ENCODE results near the gene LAMTOR5.
"Not testable (repeated sequence)": the region's sequence is repeated elsewhere in the genome, so short reads cannot be mapped to it uniquely, and the experiment has no call there.

The LAMTOR5 gene

GRCh38 chr1:110403805-110404204, 3.7 kb downstream of the LAMTOR5 start:
- Histone ChIP-seq H2BK12ac (ENCODE audit: low read length) (no peak overlapping the region), H3K4me1 (ENCODE audit: control insufficient read depth in 2 of 2, insufficient read depth in 1 of 2, low read depth in 1 of 2, low read length in 2 of 2) (peaks cover 0 to 2% of the 10 kb centered on the region in 2 donors), H3K4ac (ENCODE audit: low read length) (no peak overlapping the region), H4K91ac (ENCODE audit: low read depth, low read length, poor library complexity) (no peak overlapping the region), H3K9ac (ENCODE audit: low read depth, low read length, poor library complexity) (no peak overlapping the region), H4K8ac (ENCODE audit: low read depth, low read length) (no peak overlapping the region), H3K36me3 (replicated peaks in 1 of 2; ENCODE audit: control insufficient read depth in 2 of 2, insufficient read depth in 2 of 2, low read length in 2 of 2) (peaks cover 8 to 69% of the 10 kb centered on the region in 2 donors), H2AK5ac (ENCODE audit: low read depth, low read length) (no peak overlapping the region), H2BK5ac (ENCODE audit: low read length) (no peak overlapping the region), H2BK120ac (ENCODE audit: low read depth, low read length) (no peak overlapping the region), H2BK15ac (ENCODE audit: low read length) (no peak overlapping the region), H3K79me1 (ENCODE audit: low read depth, low read length) (peaks cover 3% of the 10 kb centered on the region), H3K4me2 (ENCODE audit: insufficient read depth, low read length, poor library complexity, severe bottlenecking) (no peak overlapping the region), H3K9me3 (replicated peaks in 1 of 2; ENCODE audit: control insufficient read depth in 2 of 2, insufficient read depth in 1 of 2, low read depth in 1 of 2, low read length in 2 of 2) (no peaks in the 10 kb centered on the region), H3K14ac (ENCODE audit: low read length) (no peak overlapping the region), H3K27me3 (ENCODE audit: control insufficient read depth in 3 of 3, insufficient read depth in 3 of 3, low read depth in 1 of 3, low read length in 3 of 3) (peaks cover 0 to 2% (median 0%) of the 10 kb centered on the region in 3 experiments), H3K18ac (ENCODE audit: low read length) (no peak overlapping the region), H2AFZ (ENCODE audit: low read length) (no peak overlapping the region), H3K27ac (replicated peaks; ENCODE audit: low read length) (no peak overlapping the region), H3K23ac (ENCODE audit: low read depth, low read length, poor library complexity) (no peak overlapping the region), H3K4me3 (ENCODE audit: low read length in 2 of 2) (no peak overlapping the region)
- no peak for DNase-seq (ENCODE audit: low spot score)
- WGBS, 2 donors (ENCODE audit: extremely low coverage in 2 of 2, insufficient read length in 2 of 2, insufficient replicate concordance in 1 of 2): no CpG with 5 or more reads among the region's 5 CpGs

- H3K18ac ChIP-seq (ENCODE audit: low read length); H4K8ac ChIP-seq (ENCODE audit: low read depth, low read length); H3K4ac ChIP-seq (ENCODE audit: low read length); H3K9ac ChIP-seq (ENCODE audit: low read depth, low read length, poor library complexity); H3K79me1 ChIP-seq (ENCODE audit: low read depth, low read length); H3K27ac ChIP-seq (replicated peaks; ENCODE audit: low read length); DNase-seq (ENCODE audit: low spot score); H2BK120ac ChIP-seq (ENCODE audit: low read depth, low read length); H2BK15ac ChIP-seq (ENCODE audit: low read length); H4K91ac ChIP-seq (ENCODE audit: low read depth, low read length, poor library complexity); H2BK12ac ChIP-seq (ENCODE audit: low read length); H2BK5ac ChIP-seq (ENCODE audit: low read length); H3K14ac ChIP-seq (ENCODE audit: low read length); H3K4me1 ChIP-seq (ENCODE audit: control insufficient read depth in 2 of 2, insufficient read depth in 1 of 2, low read depth in 1 of 2, low read length in 2 of 2); H3K4me3 ChIP-seq (ENCODE audit: low read length in 2 of 2); H2AK5ac ChIP-seq (ENCODE audit: low read depth, low read length); H3K9me3 ChIP-seq (replicated peaks in 1 of 2; ENCODE audit: control insufficient read depth in 2 of 2, insufficient read depth in 1 of 2, low read depth in 1 of 2, low read length in 2 of 2); H3K4me2 ChIP-seq (ENCODE audit: insufficient read depth, low read length, poor library complexity, severe bottlenecking); H2AFZ ChIP-seq (ENCODE audit: low read length); H3K23ac ChIP-seq (ENCODE audit: low read depth, low read length, poor library complexity); H3K27me3 ChIP-seq (ENCODE audit: control insufficient read depth in 3 of 3, insufficient read depth in 3 of 3, low read depth in 1 of 3, low read length in 3 of 3): not testable (repeated sequence)
- WGBS, 2 donors (ENCODE audit: extremely low coverage in 2 of 2, insufficient read length in 2 of 2, insufficient replicate concordance in 1 of 2): no CpG with 5 or more reads among the region's 48 CpGs
- H3K36me3 ChIP-seq (replicated peaks in 1 of 2; ENCODE audit: control insufficient read depth in 2 of 2, insufficient read depth in 2 of 2, low read length in 2 of 2): peaks cover 2 to 47% of the 10 kb centered on the region in 2 donors
Observed at GRCh38 chr1:110396259-110396958, 11.1 kb downstream of the LAMTOR5 start.

- H3K4me2 ChIP-seq (ENCODE audit: insufficient read depth, low read length, poor library complexity, severe bottlenecking): no peak overlapping the region
- no peak for DNase-seq (ENCODE audit: low spot score)
- no peak overlapping the region for H3K18ac ChIP-seq (ENCODE audit: low read length)
- no peak overlapping the region for H2AFZ ChIP-seq (ENCODE audit: low read length)
- no CpG with 5 or more reads among the region's 3 CpGs for WGBS, 2 donors (ENCODE audit: extremely low coverage in 2 of 2, insufficient read length in 2 of 2, insufficient replicate concordance in 1 of 2)
- no peak overlapping the region for H3K4ac ChIP-seq (ENCODE audit: low read length)
- H3K23ac ChIP-seq (ENCODE audit: low read depth, low read length, poor library complexity): no peak overlapping the region
- no peak overlapping the region for H2BK12ac ChIP-seq (ENCODE audit: low read length)
- peaks cover 0 to 2% of the 10 kb centered on the region in 2 donors for H3K4me1 ChIP-seq (ENCODE audit: control insufficient read depth in 2 of 2, insufficient read depth in 1 of 2, low read depth in 1 of 2, low read length in 2 of 2)
- no peak overlapping the region for H2AK5ac ChIP-seq (ENCODE audit: low read depth, low read length)
- H3K14ac ChIP-seq (ENCODE audit: low read length): no peak overlapping the region
- H3K27ac ChIP-seq (replicated peaks; ENCODE audit: low read length): no peak overlapping the region
- H3K4me3 ChIP-seq (ENCODE audit: low read length in 2 of 2): no peak overlapping the region
- H2BK120ac ChIP-seq (ENCODE audit: low read depth, low read length): no peak overlapping the region
- H3K9ac ChIP-seq (ENCODE audit: low read depth, low read length, poor library complexity): no peak overlapping the region
- no peak overlapping the region for H4K91ac ChIP-seq (ENCODE audit: low read depth, low read length, poor library complexity)
- H2BK15ac ChIP-seq (ENCODE audit: low read length): no peak overlapping the region
- peaks cover 0 to 29% of the 10 kb centered on the region in 2 donors for H3K36me3 ChIP-seq (replicated peaks in 1 of 2; ENCODE audit: control insufficient read depth in 2 of 2, insufficient read depth in 2 of 2, low read length in 2 of 2)
- H3K9me3 ChIP-seq (replicated peaks in 1 of 2; ENCODE audit: control insufficient read depth in 2 of 2, insufficient read depth in 1 of 2, low read depth in 1 of 2, low read length in 2 of 2): no peaks in the 10 kb centered on the region
- H2BK5ac ChIP-seq (ENCODE audit: low read length): no peak overlapping the region
- H3K79me1 ChIP-seq (ENCODE audit: low read depth, low read length): no peaks in the 10 kb centered on the region
- H3K27me3 ChIP-seq (ENCODE audit: control insufficient read depth in 3 of 3, insufficient read depth in 3 of 3, low read depth in 1 of 3, low read length in 3 of 3): no peaks in the 10 kb centered on the region
- H4K8ac ChIP-seq (ENCODE audit: low read depth, low read length): no peak overlapping the region
Observed at GRCh38 chr1:110394493-110394820, 13.0 kb downstream of the LAMTOR5 start.

- no CpG with 5 or more reads among the region's 3 CpGs for WGBS, 2 donors (ENCODE audit: extremely low coverage in 2 of 2, insufficient read length in 2 of 2, insufficient replicate concordance in 1 of 2)
- Histone ChIP-seq H3K23ac (ENCODE audit: low read depth, low read length, poor library complexity) (no peak overlapping the region), H3K27ac (replicated peaks; ENCODE audit: low read length) (no peak overlapping the region), H4K91ac (ENCODE audit: low read depth, low read length, poor library complexity) (no peak overlapping the region), H3K27me3 (ENCODE audit: control insufficient read depth in 3 of 3, insufficient read depth in 3 of 3, low read depth in 1 of 3, low read length in 3 of 3) (no peaks in the 10 kb centered on the region), H2BK12ac (ENCODE audit: low read length) (no peak overlapping the region), H3K9ac (ENCODE audit: low read depth, low read length, poor library complexity) (no peak overlapping the region), H3K18ac (ENCODE audit: low read length) (no peak overlapping the region), H2BK5ac (ENCODE audit: low read length) (no peak overlapping the region), H2AFZ (ENCODE audit: low read length) (no peak overlapping the region), H2BK120ac (ENCODE audit: low read depth, low read length) (no peak overlapping the region), H3K36me3 (replicated peaks in 1 of 2; ENCODE audit: control insufficient read depth in 2 of 2, insufficient read depth in 2 of 2, low read length in 2 of 2) (peaks cover 0 to 25% of the 10 kb centered on the region in 2 donors), H2BK15ac (ENCODE audit: low read length) (no peak overlapping the region), H3K4me2 (ENCODE audit: insufficient read depth, low read length, poor library complexity, severe bottlenecking) (no peak overlapping the region), H3K4me3 (ENCODE audit: low read length in 2 of 2) (no peak overlapping the region), H2AK5ac (ENCODE audit: low read depth, low read length) (no peak overlapping the region), H4K8ac (ENCODE audit: low read depth, low read length) (no peak overlapping the region), H3K14ac (ENCODE audit: low read length) (no peak overlapping the region), H3K79me1 (ENCODE audit: low read depth, low read length) (no peaks in the 10 kb centered on the region), H3K4ac (ENCODE audit: low read length) (no peak overlapping the region), H3K9me3 (replicated peaks in 1 of 2; ENCODE audit: control insufficient read depth in 2 of 2, insufficient read depth in 1 of 2, low read depth in 1 of 2, low read length in 2 of 2) (no peaks in the 10 kb centered on the region), H3K4me1 (ENCODE audit: control insufficient read depth in 2 of 2, insufficient read depth in 1 of 2, low read depth in 1 of 2, low read length in 2 of 2) (peaks cover 0 to 2% of the 10 kb centered on the region in 2 donors)
- no peak for DNase-seq (ENCODE audit: low spot score)
Observed at GRCh38 chr1:110393691-110394492, 13.6 kb downstream of the LAMTOR5 start.
